ENCODE measurements around the gene RGS19. TPM values are rescaled to one million over a fixed set of nuclear protein-coding genes. Genes with fewer than 3 reads are reported as not detected.

RGS19 gene
- total RNA-seq, 3 donors from 2014 or later, result 14.7 to 22.2 (median 16.4) TPM

DNA sequence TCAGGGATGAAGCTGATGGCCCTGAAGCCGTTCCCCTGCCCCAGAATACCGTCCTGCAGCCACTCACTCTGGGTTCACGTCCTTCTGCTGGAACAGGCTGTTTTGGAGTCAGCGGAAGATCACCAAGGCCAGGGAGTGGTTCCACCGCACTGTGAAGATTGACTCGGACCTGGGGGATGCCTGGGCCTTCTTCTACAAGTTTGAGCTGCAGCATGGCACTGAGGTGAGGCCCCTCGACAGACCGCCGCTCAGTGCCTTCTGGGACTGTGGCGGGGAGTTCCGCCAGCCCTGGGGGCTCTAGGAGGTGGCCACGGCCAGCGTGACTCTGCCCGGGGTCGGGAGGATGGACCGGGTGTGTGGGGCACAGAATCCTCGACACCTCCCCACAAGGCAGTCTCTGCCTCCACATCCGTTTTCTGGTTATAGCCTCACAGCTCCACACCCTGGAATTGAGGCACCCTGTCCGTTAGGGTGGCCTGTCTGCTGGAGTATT lies 47.5 kb downstream of the RGS19 start:
- Histone ChIP-seq H3K4me3 (no peak overlapping the region), H3K27me3 (no peaks in the 10 kb centered on the region), H3K9me3 (no peaks in the 10 kb centered on the region), H3K4me1 (no peaks in the 10 kb centered on the region), H3K27ac (no peak overlapping the region), H3K36me3 (peaks cover 13% of the 10 kb centered on the region)
- intact Hi-C loops (cut with DNase I; ENCODE audit: low total_unique reads), result no loop called here
- DNase-seq (ENCODE audit: low spot score in 2 of 2), result no peak
- no peak for TF ChIP-seq POLR2A (IDR thresholded peaks at IDR 0.05)
- no peak for TF ChIP-seq POLR2AphosphoS5 (IDR thresholded peaks at IDR 0.05)
- no peak for TF ChIP-seq CTCF (IDR thresholded peaks at IDR 0.05)

DNA sequence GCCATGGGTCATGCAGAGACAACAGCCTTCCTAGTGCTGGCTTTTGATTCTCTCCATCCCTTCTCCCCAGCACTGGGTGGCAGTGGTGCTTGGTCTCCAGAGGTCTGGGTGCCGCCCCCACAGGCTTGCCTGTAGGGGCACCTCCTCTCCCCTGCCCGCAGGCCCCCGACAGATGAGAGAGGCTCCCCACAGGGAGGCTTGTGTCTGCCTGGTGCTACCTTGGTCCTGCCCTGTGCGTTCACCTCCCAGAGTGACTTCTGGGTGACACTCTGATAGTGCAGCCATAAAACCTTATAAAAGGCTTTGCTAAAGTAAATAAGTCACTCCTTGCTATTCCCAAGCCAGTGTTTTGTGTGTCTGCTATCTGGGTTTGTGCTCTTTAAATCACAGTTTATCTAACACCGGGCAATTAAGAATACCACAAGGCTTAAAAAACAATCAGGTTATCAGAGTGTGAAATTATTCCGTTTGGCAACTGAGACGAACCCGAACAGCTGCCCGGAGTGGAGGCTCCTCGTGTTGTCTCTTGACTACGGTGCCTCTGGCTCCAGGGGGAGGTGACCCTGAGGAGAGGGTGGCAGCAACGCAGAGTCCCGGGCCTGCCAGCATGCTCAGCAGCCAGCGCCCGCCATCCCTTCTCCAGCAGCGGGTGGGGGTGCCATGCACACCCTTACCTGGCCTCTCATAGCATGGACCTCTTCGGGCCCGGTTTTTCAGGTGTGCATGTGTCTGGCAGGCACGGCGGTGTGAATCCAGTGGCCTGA lies 48.8 kb downstream of the RGS19 start:
- no peak for TF ChIP-seq POLR2A (IDR thresholded peaks at IDR 0.05)
- no peak for TF ChIP-seq CTCF (IDR thresholded peaks at IDR 0.05)
- TF ChIP-seq POLR2AphosphoS5 (IDR thresholded peaks at IDR 0.05), result no peak
- no peak overlapping the region for H3K27ac ChIP-seq
- H3K9me3 ChIP-seq, result no peaks in the 10 kb centered on the region
- peaks cover 14% of the 10 kb centered on the region for H3K36me3 ChIP-seq
- DNase-seq (ENCODE audit: low spot score in 2 of 2), result no peak
- intact Hi-C loops (cut with DNase I; ENCODE audit: low total_unique reads), result no loop called here
- H3K27me3 ChIP-seq, result no peaks in the 10 kb centered on the region
- H3K4me1 ChIP-seq, result no peaks in the 10 kb centered on the region
- H3K4me3 ChIP-seq, result no peak overlapping the region

DNA sequence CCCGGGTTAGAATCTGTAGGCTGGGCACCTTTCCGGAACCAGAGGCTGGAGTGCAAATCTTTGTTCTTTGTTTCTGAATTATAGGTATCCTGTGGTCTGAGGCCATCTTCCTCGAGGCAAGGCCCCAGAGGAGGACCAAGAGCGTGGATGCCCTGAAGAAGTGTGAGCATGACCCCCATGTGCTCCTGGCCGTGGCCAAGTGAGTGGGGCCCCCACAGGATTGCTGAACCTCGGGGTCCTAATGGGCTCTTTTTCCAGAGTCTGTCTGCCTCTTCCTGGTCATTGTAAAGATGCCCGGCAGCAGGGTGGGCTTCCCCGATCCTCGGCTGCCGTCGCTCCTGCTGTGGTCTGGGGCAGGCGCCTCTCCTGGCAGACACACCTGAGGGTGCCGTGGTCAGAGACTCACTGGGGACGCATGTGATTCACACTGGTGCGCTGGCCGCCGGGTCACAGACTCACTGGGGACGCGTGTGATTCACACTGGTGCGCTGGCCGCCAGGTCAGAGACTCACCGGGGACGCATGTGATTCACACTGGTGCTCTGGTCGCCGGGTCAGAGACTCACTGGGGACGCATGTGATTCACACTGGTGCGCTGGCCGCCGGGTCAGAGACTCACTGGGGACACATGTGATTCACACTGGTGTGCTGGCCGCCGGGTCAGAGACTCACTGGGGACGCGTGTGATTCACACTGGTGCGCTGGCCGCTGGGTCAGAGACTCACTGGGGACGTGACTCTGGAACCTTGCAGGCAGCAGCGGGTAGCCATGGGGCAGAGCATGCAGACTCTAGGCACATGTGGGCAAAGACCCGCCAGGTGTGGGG lies 49.8 kb downstream of the RGS19 start:
- Histone ChIP-seq H3K9me3 (no peaks in the 10 kb centered on the region), H3K36me3 (peaks cover 16% of the 10 kb centered on the region), H3K4me3 (no peak overlapping the region), H3K27me3 (no peaks in the 10 kb centered on the region), H3K4me1 (no peaks in the 10 kb centered on the region), H3K27ac (no peak overlapping the region)
- intact Hi-C loops (cut with DNase I; ENCODE audit: low total_unique reads), result no loop called here
- TF ChIP-seq POLR2A (IDR thresholded peaks at IDR 0.05), result no peak
- no peak for TF ChIP-seq CTCF (IDR thresholded peaks at IDR 0.05)
- TF ChIP-seq POLR2AphosphoS5 (IDR thresholded peaks at IDR 0.05), result no peak
- no peak for DNase-seq (ENCODE audit: low spot score in 2 of 2)

GRCh38 chr20:64027981-64028685 lies 51.2 kb downstream of the RGS19 start:
- no peak for DNase-seq (ENCODE audit: low spot score in 2 of 2)
- Histone ChIP-seq H3K27me3 (no peaks in the 10 kb centered on the region), H3K4me1 (no peaks in the 10 kb centered on the region), H3K9me3 (no peaks in the 10 kb centered on the region), H3K4me3 (no peak overlapping the region), H3K27ac (no peak overlapping the region), H3K36me3 (peaks cover 19% of the 10 kb centered on the region)
- no peak for TF ChIP-seq POLR2AphosphoS5 (IDR thresholded peaks at IDR 0.05)
- no peak for TF ChIP-seq CTCF (IDR thresholded peaks at IDR 0.05)
- no peak for TF ChIP-seq POLR2A (IDR thresholded peaks at IDR 0.05)
- intact Hi-C loops (cut with DNase I; ENCODE audit: low total_unique reads), result no loop called here
